HG02981 (cell line): Measurements from ENCODE around the gene CNGA3.

ENCODE experiments used
- ATAC-seq: cut with Tn5 transposase; IDR thresholded peaks from one replicate; pipeline ENCODE4 v1.9.1; 2021; ENCODE audit warnings: mild to moderate bottlenecking, moderate library complexity; ENCODE audit not compliant: unreplicated experiment

The CNGA3 gene

GRCh38 chr2:98438190-98439133 lies 92.2 kb downstream of the CNGA3 start:
- peak; percentile 97 for ATAC-seq

- no peak for ATAC-seq
Measured at GRCh38 chr2:98441706-98442450, 95.6 kb downstream of the CNGA3 start.

- no peak for ATAC-seq
Measured at GRCh38 chr2:98442488-98442887, 96.2 kb downstream of the CNGA3 start.

- peak; percentile 73 for ATAC-seq
Measured at GRCh38 chr2:98444436-98445176, 98.3 kb downstream of the CNGA3 start, which contains the start of gene INPP4A. Gene INPP4A, plus strand, starts transcription at chr2:98444858. Its CDS starts 75,191 bp downstream, at chr2:98520049.

- no peak for ATAC-seq
Measured at GRCh38 chr2:98445177-98445682, 99.0 kb downstream of the CNGA3 start.

GRCh38 chr2:98445683-98446581 lies 99.7 kb downstream of the CNGA3 start:
- ATAC-seq = no peak

- no peak for ATAC-seq
Measured at GRCh38 chr2:98446850-98447249, 100.6 kb downstream of the CNGA3 start.
